Activated T-helper 1 cell treated with anti-CD3 and anti-CD28 coated beads, Interleukin-12 subunit alpha, Interleukin-12 subunit beta, Interleukin-2, Interleukin-4 antibody, amounts not matched to agents 30 ng/mL and 10 ng/mL and 1 ng/mL, durations not matched to agents 14 hours and 24 hours and 36 hours (primary cell): Measurements from ENCODE around the gene FBLN2. TPM values are rescaled to one million over a fixed set of nuclear protein-coding genes. Genes with fewer than 3 reads are reported as not detected.

Experiments used
- DNase-seq: peaks from one replicate; pipeline ENCODE4 v3.0.0; 2021; ENCODE audit warnings: low spot score
- H3K27ac Mint-ChIP-seq: one replicate; pipeline ENCODE4 v1.8.0; 2021; ENCODE audit warnings: mild to moderate bottlenecking, mixed read lengths
- H3K27me3 Mint-ChIP-seq: one replicate; pipeline ENCODE4 v1.8.0; 2022; ENCODE audit warnings: mild to moderate bottlenecking, moderate library complexity, mixed read lengths; ENCODE audit not compliant: insufficient read depth
- H3K36me3 Mint-ChIP-seq: one replicate; pipeline ENCODE4 v1.8.0; 2021; ENCODE audit warnings: low read depth, mixed read lengths
- H3K4me1 Mint-ChIP-seq: one replicate; pipeline ENCODE4 v1.8.0; 2021; ENCODE audit warnings: low read depth, mixed read lengths
- H3K4me3 Mint-ChIP-seq: one replicate; pipeline ENCODE4 v1.8.0; 2021; ENCODE audit warnings: mild to moderate bottlenecking, moderate library complexity, mixed read lengths
- H3K9me3 Mint-ChIP-seq: one replicate; pipeline ENCODE4 v1.8.0; 2021; ENCODE audit warnings: mixed read lengths
- intact Hi-C: fragments of 100-400 bp; cut with micrococcal nuclease; formaldehyde crosslinking; loops from one replicate; pipeline ENCODE4 v1.15.1; 2024
- total RNA-seq: library from RNA; stranded (reverse); gene quantifications from 2 replicates; pipeline ENCODE4 v1.2.3, GENCODE V29; 2022

The FBLN2 gene
- total RNA-seq, 1 donor from 2014 or later: not detected

- Mint-ChIP-seq H3K4me1 (peaks cover 25% of the 10 kb centered on the region), H3K36me3 (no peaks in the 10 kb centered on the region), H3K4me3 (no peak overlapping the region), H3K9me3 (peaks cover 9% of the 10 kb centered on the region), H3K27me3 (peaks cover 28% of the 10 kb centered on the region), H3K27ac (no peak overlapping the region)
- no peak for DNase-seq
- intact Hi-C loops: no loop called here
Observed at GRCh38 chr3:13540297-13540995, 8.5 kb upstream of the FBLN2 start.

- Mint-ChIP-seq H3K27me3 (peaks cover 34% of the 10 kb centered on the region), H3K36me3 (no peaks in the 10 kb centered on the region), H3K4me1 (peaks cover 30% of the 10 kb centered on the region), H3K27ac (no peak overlapping the region), H3K9me3 (peaks cover 9% of the 10 kb centered on the region), H3K4me3 (no peak overlapping the region)
- no peak for DNase-seq
- intact Hi-C loops: no loop called here
Observed at GRCh38 chr3:13541691-13542090, 7.2 kb upstream of the FBLN2 start.

GRCh38 chr3:13542142-13542541, 6.8 kb upstream of the FBLN2 start:
- no peak for DNase-seq
- intact Hi-C loops: no loop called here
- peaks cover 9% of the 10 kb centered on the region for H3K9me3 Mint-ChIP-seq

GRCh38 chr3:13543253-13543652, 5.7 kb upstream of the FBLN2 start:
- no peak overlapping the region for H3K27ac Mint-ChIP-seq

More at GRCh38 chr3:13542142-13542541, 6.8 kb upstream of the FBLN2 start:
- H3K4me3 Mint-ChIP-seq: no peak overlapping the region
- no peaks in the 10 kb centered on the region for H3K36me3 Mint-ChIP-seq
- peaks cover 28% of the 10 kb centered on the region for H3K4me1 Mint-ChIP-seq
- H3K27me3 Mint-ChIP-seq: peaks cover 38% of the 10 kb centered on the region
- H3K27ac Mint-ChIP-seq: no peak overlapping the region

GRCh38 chr3:13544293-13544831, 4.6 kb upstream of the FBLN2 start:
- peak; percentile 62 for DNase-seq
- Mint-ChIP-seq H3K36me3 (peaks cover 3% of the 10 kb centered on the region), H3K27ac (peak overlapping the region; percentile 28), H3K9me3 (peaks cover 9% of the 10 kb centered on the region), H3K4me3 (peak overlapping the region; percentile 19), H3K27me3 (peaks cover 45% of the 10 kb centered on the region), H3K4me1 (peaks cover 34% of the 10 kb centered on the region)
- intact Hi-C loops: no loop called here

More at GRCh38 chr3:13543253-13543652, 5.7 kb upstream of the FBLN2 start:
- intact Hi-C loops: no loop called here
- peaks cover 9% of the 10 kb centered on the region for H3K9me3 Mint-ChIP-seq
- DNase-seq: no peak
- H3K27me3 Mint-ChIP-seq: peaks cover 45% of the 10 kb centered on the region
- peaks cover 2% of the 10 kb centered on the region for H3K36me3 Mint-ChIP-seq
- H3K4me1 Mint-ChIP-seq: peaks cover 31% of the 10 kb centered on the region
- no peak overlapping the region for H3K4me3 Mint-ChIP-seq

- H3K4me3 Mint-ChIP-seq: peak overlapping the region; percentile 19
- intact Hi-C loops: no loop called here
- H3K9me3 Mint-ChIP-seq: peaks cover 9% of the 10 kb centered on the region
- no peak overlapping the region for H3K27ac Mint-ChIP-seq
- H3K36me3 Mint-ChIP-seq: peaks cover 5% of the 10 kb centered on the region
- peaks cover 45% of the 10 kb centered on the region for H3K27me3 Mint-ChIP-seq
- peaks cover 39% of the 10 kb centered on the region for H3K4me1 Mint-ChIP-seq
- DNase-seq: no peak
Observed at GRCh38 chr3:13544951-13545651, 3.8 kb upstream of the FBLN2 start.

- no peak overlapping the region for H3K4me3 Mint-ChIP-seq
- peaks cover 5% of the 10 kb centered on the region for H3K36me3 Mint-ChIP-seq
- H3K27ac Mint-ChIP-seq: no peak overlapping the region
- DNase-seq: no peak
- intact Hi-C loops: no loop called here
- H3K9me3 Mint-ChIP-seq: peaks cover 9% of the 10 kb centered on the region
- peaks cover 39% of the 10 kb centered on the region for H3K4me1 Mint-ChIP-seq
- H3K27me3 Mint-ChIP-seq: peaks cover 50% of the 10 kb centered on the region
Observed at GRCh38 chr3:13545952-13546454, 2.9 kb upstream of the FBLN2 start.

- intact Hi-C loops: no loop called here
- peaks cover 52% of the 10 kb centered on the region for H3K27me3 Mint-ChIP-seq
- peaks cover 5% of the 10 kb centered on the region for H3K36me3 Mint-ChIP-seq
- DNase-seq: no peak
- peaks cover 9% of the 10 kb centered on the region for H3K9me3 Mint-ChIP-seq
- H3K4me3 Mint-ChIP-seq: no peak overlapping the region
- peaks cover 39% of the 10 kb centered on the region for H3K4me1 Mint-ChIP-seq
- H3K27ac Mint-ChIP-seq: no peak overlapping the region
Observed at GRCh38 chr3:13546667-13547171, 2.2 kb upstream of the FBLN2 start.

- Mint-ChIP-seq H3K4me3 (peak overlapping the region; percentile 49), H3K27me3 (peaks cover 51% of the 10 kb centered on the region), H3K9me3 (peaks cover 3% of the 10 kb centered on the region), H3K36me3 (peaks cover 5% of the 10 kb centered on the region), H3K27ac (no peak overlapping the region), H3K4me1 (peaks cover 39% of the 10 kb centered on the region)
- DNase-seq: no peak
- intact Hi-C loops: no loop called here
Observed at GRCh38 chr3:13547591-13548371, 1.1 kb upstream of the FBLN2 start.

- H3K27me3 Mint-ChIP-seq: peaks cover 54% of the 10 kb centered on the region
Observed at GRCh38 chr3:13549623-13550422, 898 bp downstream of the FBLN2 start.

GRCh38 chr3:13550423-13550690, 1.4 kb downstream of the FBLN2 start:
- Mint-ChIP-seq H3K9me3 (no peaks in the 10 kb centered on the region), H3K27ac (no peak overlapping the region), H3K27me3 (peaks cover 53% of the 10 kb centered on the region), H3K4me3 (no peak overlapping the region), H3K36me3 (peaks cover 5% of the 10 kb centered on the region), H3K4me1 (peaks cover 20% of the 10 kb centered on the region)
- no peak for DNase-seq
- intact Hi-C loops: no loop called here

More at GRCh38 chr3:13549623-13550422, 898 bp downstream of the FBLN2 start:
- peak overlapping the region; percentile 15 for H3K27ac Mint-ChIP-seq
- peaks cover 5% of the 10 kb centered on the region for H3K36me3 Mint-ChIP-seq
- H3K4me3 Mint-ChIP-seq: peak overlapping the region; percentile 53
- peaks cover 26% of the 10 kb centered on the region for H3K4me1 Mint-ChIP-seq
- intact Hi-C loops: no loop called here
- no peaks in the 10 kb centered on the region for H3K9me3 Mint-ChIP-seq
- no peak for DNase-seq

- H3K9me3 Mint-ChIP-seq: no peaks in the 10 kb centered on the region
- peaks cover 15% of the 10 kb centered on the region for H3K4me1 Mint-ChIP-seq
- no peak overlapping the region for H3K27ac Mint-ChIP-seq
- H3K27me3 Mint-ChIP-seq: peaks cover 47% of the 10 kb centered on the region
- no peak for DNase-seq
- intact Hi-C loops: no loop called here
- peaks cover 5% of the 10 kb centered on the region for H3K36me3 Mint-ChIP-seq
- H3K4me3 Mint-ChIP-seq: no peak overlapping the region
Observed at GRCh38 chr3:13550791-13551360, 2.0 kb downstream of the FBLN2 start.
